Trophoblast cell (in vitro differentiated cells and primary cell): ENCODE results near the gene TGFBR1.

ENCODE experiments used
- DNase-seq, 2 donors: peaks; one replicate each; pipeline ENCODE4 v3.0.0-alpha.2; 2016
- H2AFZ ChIP-seq: 2 replicates; pipeline ENCODE4 v1.6.1; 2013; ENCODE audit warnings: low read length, moderate library complexity, mild to moderate bottlenecking; ENCODE audit not compliant: insufficient read depth, poor library complexity
- H2AK5ac ChIP-seq: 2 replicates; pipeline ENCODE4 v1.6.1; 2013; ENCODE audit warnings: mild to moderate bottlenecking, low read length
- H2BK120ac ChIP-seq: 2 replicates; pipeline ENCODE4 v1.6.1; 2013; ENCODE audit warnings: low read length, mild to moderate bottlenecking, moderate library complexity; ENCODE audit not compliant: insufficient read depth, poor library complexity
- H2BK12ac ChIP-seq: 2 replicates; pipeline ENCODE4 v1.6.1; 2013; ENCODE audit warnings: mild to moderate bottlenecking, low read length, moderate library complexity
- H2BK5ac ChIP-seq: 2 replicates; pipeline ENCODE4 v1.6.1; 2013; ENCODE audit warnings: low read length, low read depth, moderate library complexity, mild to moderate bottlenecking; ENCODE audit not compliant: poor library complexity
- H3K14ac ChIP-seq: 2 replicates; pipeline ENCODE4 v1.6.1; 2013; ENCODE audit warnings: mild to moderate bottlenecking, low read length
- H3K18ac ChIP-seq: 2 replicates; pipeline ENCODE4 v1.6.1; 2013; ENCODE audit warnings: mild to moderate bottlenecking, low read length
- H3K23ac ChIP-seq: 2 replicates; pipeline ENCODE4 v1.6.1; 2013; ENCODE audit warnings: low read length
- H3K27ac ChIP-seq: 2 replicates; pipeline ENCODE4 v1.5.1; 2013; ENCODE audit warnings: low read depth, mild to moderate bottlenecking, inconsistent platforms, low read length, moderate library complexity
- H3K27me3 ChIP-seq: 2 replicates; pipeline ENCODE4 v1.6.1; 2013; ENCODE audit warnings: inconsistent platforms, mild to moderate bottlenecking, low read length, moderate library complexity; ENCODE audit not compliant: insufficient read depth
- H3K36me3 ChIP-seq, 2 experiments: 1 replicate in 1 of 2; 2 replicates in 1 of 2; pipeline ENCODE4 v1.6.1; 2013; ENCODE audit warnings: low read length in 2 of 2, mild to moderate bottlenecking in 2 of 2, moderate library complexity in 1 of 2; ENCODE audit not compliant: insufficient read depth in 2 of 2, control insufficient read depth in 1 of 2
- H3K4ac ChIP-seq: 2 replicates; pipeline ENCODE4 v1.6.1; 2013; ENCODE audit warnings: low read depth, mild to moderate bottlenecking, low read length, moderate library complexity
- H3K4me1 ChIP-seq, 2 experiments: 1 replicate in 1 of 2; 2 replicates in 1 of 2; pipeline ENCODE4 v1.6.1; 2013; ENCODE audit warnings: low read length in 2 of 2, mild to moderate bottlenecking in 2 of 2, moderate library complexity in 1 of 2; ENCODE audit not compliant: insufficient read depth in 2 of 2, control insufficient read depth in 1 of 2
- H3K4me2 ChIP-seq: 2 replicates; pipeline ENCODE4 v1.6.1; 2013; ENCODE audit warnings: inconsistent platforms, mild to moderate bottlenecking, low read length, moderate library complexity
- H3K4me3 ChIP-seq: 2 replicates; pipeline ENCODE4 v1.5.1; 2013; ENCODE audit warnings: mild to moderate bottlenecking, low read depth, low read length, inconsistent platforms
- H3K79me1 ChIP-seq: one replicate; pipeline ENCODE4 v1.6.1; 2013; ENCODE audit warnings: low read length
- H3K79me2 ChIP-seq: 2 replicates; pipeline ENCODE4 v1.6.1; 2013; ENCODE audit warnings: low read length, mild to moderate bottlenecking; ENCODE audit not compliant: control insufficient read depth, insufficient read depth, poor library complexity
- H3K9ac ChIP-seq: 2 replicates; pipeline ENCODE4 v1.6.1; 2013; ENCODE audit warnings: mild to moderate bottlenecking, low read length
- H3K9me3 ChIP-seq: 2 replicates; pipeline ENCODE4 v1.6.1; 2013; ENCODE audit warnings: low read depth, mild to moderate bottlenecking, control low read depth, inconsistent platforms, low read length; ENCODE audit not compliant: insufficient read depth
- H4K12ac ChIP-seq: 2 replicates; pipeline ENCODE4 v1.6.1; 2013; ENCODE audit warnings: low read depth, mild to moderate bottlenecking, low read length, moderate library complexity
- H4K8ac ChIP-seq: 2 replicates; pipeline ENCODE4 v1.6.1; 2013; ENCODE audit warnings: low read depth, mild to moderate bottlenecking, low read length, moderate library complexity
- H4K91ac ChIP-seq: one replicate; pipeline ENCODE4 v1.6.1; 2013; ENCODE audit warnings: low read depth, mild to moderate bottlenecking, low read length, moderate library complexity
- WGBS: extraction: QIAGEN DNeasy Blood & Tissue Kit; methylation state at CpG from one replicate; pipeline ENCODE4 v1.1.7; 2013; ENCODE audit warnings: missing lambda C conversion rate; ENCODE audit not compliant: insufficient read length, insufficient coverage; ENCODE audit errors: extremely low coverage; 5-methylcytosine and 5-hydroxymethylcytosine counted together

Gene TGFBR1

GRCh38 chr9:99076483-99077171 lies 28.3 kb upstream of the TGFBR1 start:
- Histone ChIP-seq H3K23ac (no peak overlapping the region), H3K79me1 (no peaks in the 10 kb centered on the region), H3K79me2 (no peaks in the 10 kb centered on the region), H2AK5ac (no peak overlapping the region), H3K4ac (no peak overlapping the region), H3K27me3 (no peaks in the 10 kb centered on the region), H3K18ac (no peak overlapping the region), H3K36me3 (no peaks in the 10 kb centered on the region), H3K9me3 (no peaks in the 10 kb centered on the region), H2BK120ac (no peak overlapping the region), H3K4me3 (no peak overlapping the region), H3K4me2 (no peak overlapping the region), H3K9ac (no peak overlapping the region), H2AFZ (no peak overlapping the region), H3K27ac (no peak overlapping the region), H2BK12ac (no peak overlapping the region), H3K4me1 (no peaks in the 10 kb centered on the region), H4K12ac (no peak overlapping the region), H2BK5ac (no peak overlapping the region), H4K91ac (no peak overlapping the region), H3K14ac (no peak overlapping the region), H4K8ac (no peak overlapping the region)
- WGBS: no CpG with 5 or more reads among the region's 6 CpGs
- DNase-seq: no peak

- Histone ChIP-seq H3K4me3 (no peak overlapping the region), H3K4me1 (no peaks in the 10 kb centered on the region), H2BK120ac (no peak overlapping the region), H3K23ac (no peak overlapping the region), H2BK12ac (no peak overlapping the region), H3K79me2 (no peaks in the 10 kb centered on the region), H3K9ac (no peak overlapping the region), H2AFZ (no peak overlapping the region), H4K8ac (no peak overlapping the region), H4K91ac (no peak overlapping the region), H3K79me1 (no peaks in the 10 kb centered on the region), H3K27ac (no peak overlapping the region), H3K36me3 (no peaks in the 10 kb centered on the region), H4K12ac (no peak overlapping the region), H3K4ac (no peak overlapping the region), H3K4me2 (no peak overlapping the region), H3K14ac (no peak overlapping the region), H3K9me3 (no peaks in the 10 kb centered on the region), H2AK5ac (no peak overlapping the region), H2BK5ac (no peak overlapping the region), H3K27me3 (no peaks in the 10 kb centered on the region), H3K18ac (no peak overlapping the region)
- WGBS: no CpG with 5 or more reads among the region's 2 CpGs
- no peak for DNase-seq
Measured at GRCh38 chr9:99078717-99079116, 26.2 kb upstream of the TGFBR1 start.

- no CpG with 5 or more reads among the region's 3 CpGs for WGBS
- Histone ChIP-seq H3K14ac (no peak overlapping the region), H4K8ac (no peak overlapping the region), H3K9ac (no peak overlapping the region), H2AK5ac (no peak overlapping the region), H3K23ac (no peak overlapping the region), H2AFZ (no peak overlapping the region), H2BK12ac (no peak overlapping the region), H3K4me2 (no peak overlapping the region), H2BK120ac (no peak overlapping the region), H4K91ac (no peak overlapping the region), H3K9me3 (no peaks in the 10 kb centered on the region), H3K79me2 (no peaks in the 10 kb centered on the region), H4K12ac (no peak overlapping the region), H3K36me3 (no peaks in the 10 kb centered on the region), H3K27ac (no peak overlapping the region), H3K18ac (no peak overlapping the region), H3K4ac (no peak overlapping the region), H3K4me3 (no peak overlapping the region), H3K27me3 (no peaks in the 10 kb centered on the region), H2BK5ac (no peak overlapping the region), H3K4me1 (no peaks in the 10 kb centered on the region), H3K79me1 (no peaks in the 10 kb centered on the region)
- DNase-seq: peak in 1 of 2 donors; percentile 30
Measured at GRCh38 chr9:99079542-99079941, 25.4 kb upstream of the TGFBR1 start.

- no CpG with 5 or more reads among the region's 6 CpGs for WGBS
- no peak overlapping the region for H2AK5ac ChIP-seq
- H2AFZ ChIP-seq: no peak overlapping the region
- H3K4me1 ChIP-seq: no peaks in the 10 kb centered on the region
- H3K79me2 ChIP-seq: no peaks in the 10 kb centered on the region
- no peak overlapping the region for H3K4me3 ChIP-seq
- no peak overlapping the region for H3K4me2 ChIP-seq
- H3K4ac ChIP-seq: no peak overlapping the region
- H4K8ac ChIP-seq: no peak overlapping the region
- H3K9ac ChIP-seq: no peak overlapping the region
- H3K14ac ChIP-seq: no peak overlapping the region
- H3K9me3 ChIP-seq: peaks cover 2% of the 10 kb centered on the region
- H2BK12ac ChIP-seq: no peak overlapping the region
- H3K27ac ChIP-seq: no peak overlapping the region
- H3K23ac ChIP-seq: no peak overlapping the region
- no peaks in the 10 kb centered on the region for H3K36me3 ChIP-seq
- no peak overlapping the region for H4K91ac ChIP-seq
- no peak overlapping the region for H2BK5ac ChIP-seq
- H3K79me1 ChIP-seq: no peaks in the 10 kb centered on the region
- no peak overlapping the region for H3K18ac ChIP-seq
- no peak overlapping the region for H4K12ac ChIP-seq
- no peaks in the 10 kb centered on the region for H3K27me3 ChIP-seq
- DNase-seq: no peak
- no peak overlapping the region for H2BK120ac ChIP-seq
Measured at GRCh38 chr9:99083051-99083450, 21.9 kb upstream of the TGFBR1 start.
